ENCODE results near the gene SNAI3.

The SNAI3 gene

DNA sequence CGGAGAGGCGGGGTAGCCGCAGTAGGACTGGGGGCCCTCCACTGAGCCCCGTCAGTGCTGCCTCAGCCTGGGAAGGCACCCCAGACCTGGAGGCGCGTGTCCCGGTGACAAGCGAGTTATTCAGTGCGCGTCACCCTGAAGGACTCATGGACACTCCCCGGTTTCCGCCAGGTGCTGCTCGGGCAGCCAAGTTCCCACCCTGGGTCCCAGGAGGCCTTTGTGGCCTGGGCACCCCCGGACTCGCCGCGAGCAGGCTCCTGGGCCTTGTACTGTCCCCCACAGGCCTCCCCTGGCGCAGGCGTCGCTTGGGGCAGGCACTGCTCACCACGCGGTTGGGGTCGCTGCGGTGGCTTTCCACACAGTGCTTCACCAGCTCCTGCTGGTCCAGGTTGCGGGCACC lies 12.3 kb upstream of the SNAI3 start:
- Histone ChIP-seq H3K9ac (ENCODE audit: low read length) (no peak overlapping the region), H3K4me1 (ENCODE audit: control insufficient read depth, insufficient read depth, low read length) (no peaks in the 10 kb centered on the region), H3K4me3 (ENCODE audit: low read length) (no peak overlapping the region), H3K27me3 (ENCODE audit: control insufficient read depth, insufficient read depth, low read length) (no peaks in the 10 kb centered on the region), H3K36me3 (ENCODE audit: control insufficient read depth, insufficient read depth, low read length) (peaks cover 21% of the 10 kb centered on the region), H3K27ac (ENCODE audit: low read depth, low read length) (no peak overlapping the region)

DNA sequence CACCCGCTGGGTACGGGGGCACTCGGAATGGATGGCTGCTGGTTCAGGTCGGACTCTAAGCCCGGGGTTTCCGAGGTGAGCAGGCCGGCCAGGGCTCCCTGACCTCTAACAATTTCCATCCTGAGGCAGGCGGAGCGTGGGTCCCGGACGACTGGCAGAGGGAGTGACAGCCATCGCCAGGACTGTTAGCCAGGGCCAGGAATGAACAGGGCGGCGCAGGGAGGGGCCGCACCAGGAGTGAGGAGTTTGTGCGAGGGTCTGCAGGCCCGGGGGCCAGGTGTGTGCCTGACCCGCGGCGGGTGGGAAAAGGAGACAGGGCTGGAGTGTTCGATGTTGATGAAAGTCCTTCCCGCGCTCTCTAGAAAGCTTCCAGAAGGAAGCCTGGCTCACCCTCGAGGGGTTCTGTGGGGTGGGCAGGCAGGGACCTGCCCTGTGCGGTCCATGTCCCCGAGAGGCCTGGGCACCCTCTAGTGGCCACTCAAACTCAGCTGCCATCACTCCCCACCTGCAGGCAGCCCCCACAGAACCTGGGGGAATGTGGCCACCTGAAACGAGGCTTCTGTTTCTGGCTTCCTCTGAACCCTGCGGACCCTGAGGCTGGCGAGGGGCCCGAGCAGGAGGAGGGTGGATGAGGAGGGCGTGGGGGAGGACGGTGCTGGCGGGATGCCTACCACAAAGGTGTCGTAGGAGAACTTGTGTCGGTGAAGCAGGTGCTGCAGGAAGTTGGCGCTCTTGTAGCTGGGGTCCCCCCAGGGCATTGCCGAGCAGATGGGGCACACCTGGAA lies 11.7 kb upstream of the SNAI3 start:
- Histone ChIP-seq H3K36me3 (ENCODE audit: control insufficient read depth, insufficient read depth, low read length) (peaks cover 21% of the 10 kb centered on the region), H3K27me3 (ENCODE audit: control insufficient read depth, insufficient read depth, low read length) (no peaks in the 10 kb centered on the region), H3K9ac (ENCODE audit: low read length) (no peak overlapping the region), H3K27ac (ENCODE audit: low read depth, low read length) (no peak overlapping the region), H3K4me3 (ENCODE audit: low read length) (no peak overlapping the region), H3K4me1 (ENCODE audit: control insufficient read depth, insufficient read depth, low read length) (no peaks in the 10 kb centered on the region)

DNA sequence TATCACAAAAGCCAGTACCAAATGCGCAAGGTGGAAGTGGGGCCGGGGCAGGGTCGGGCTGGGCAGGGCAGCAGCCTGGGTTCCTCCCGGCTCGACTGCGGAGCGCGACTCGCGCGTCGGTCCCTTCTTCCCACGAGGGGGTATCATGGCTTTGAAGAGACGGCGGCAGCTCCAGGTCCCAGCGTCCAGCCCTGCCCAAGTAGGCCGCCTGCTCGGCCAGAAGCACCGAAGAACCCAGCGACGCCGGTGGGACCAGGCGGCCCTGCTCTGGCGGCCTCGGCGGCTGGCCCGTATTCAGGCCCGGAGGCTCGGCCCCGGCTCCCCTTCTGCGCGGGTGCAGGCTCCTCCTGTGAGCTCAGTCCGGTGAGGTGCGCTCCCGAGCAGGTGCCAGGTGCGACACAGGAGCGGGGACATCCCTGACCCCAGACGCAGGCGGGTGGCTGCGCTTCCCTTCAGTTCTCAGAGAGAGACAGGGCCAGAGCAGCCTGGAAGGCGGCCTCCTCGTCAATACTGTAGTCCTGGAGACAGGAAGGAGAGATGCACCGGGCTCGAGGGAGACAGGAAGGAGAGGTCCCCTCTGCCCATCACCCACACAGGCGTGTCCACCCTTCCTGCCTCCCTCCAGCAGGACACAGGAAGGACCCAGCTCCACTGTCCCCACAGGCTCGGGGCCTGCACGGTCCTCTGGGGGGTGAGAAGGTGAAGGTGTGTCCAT lies 11.0 kb upstream of the SNAI3 start:
- H3K4me3 ChIP-seq (ENCODE audit: low read length): no peak overlapping the region
- no peak overlapping the region for H3K27ac ChIP-seq (ENCODE audit: low read depth, low read length)
- H3K27me3 ChIP-seq (ENCODE audit: control insufficient read depth, insufficient read depth, low read length): no peaks in the 10 kb centered on the region
- H3K9ac ChIP-seq (ENCODE audit: low read length): no peak overlapping the region
- H3K36me3 ChIP-seq (ENCODE audit: control insufficient read depth, insufficient read depth, low read length): peaks cover 21% of the 10 kb centered on the region
- H3K4me1 ChIP-seq (ENCODE audit: control insufficient read depth, insufficient read depth, low read length): no peaks in the 10 kb centered on the region

DNA sequence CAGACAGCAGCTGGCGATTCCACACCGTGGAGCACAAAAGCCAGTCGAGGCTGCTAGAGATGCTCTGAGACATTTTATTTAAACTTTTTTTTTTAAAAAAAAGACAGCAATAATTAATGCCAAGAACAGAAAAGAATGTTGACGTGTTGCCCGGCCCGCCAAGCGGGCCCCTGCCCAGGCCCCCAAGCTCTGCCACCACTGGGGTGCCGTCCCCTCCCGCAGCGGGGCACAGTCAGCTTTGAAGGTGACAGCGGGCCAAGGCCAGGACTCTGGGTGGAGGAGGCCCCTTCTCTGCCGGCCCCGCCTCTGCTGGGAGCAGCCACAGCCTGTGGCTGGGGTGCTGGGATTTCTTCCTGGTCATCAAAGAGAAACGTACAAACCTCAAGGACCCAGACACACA lies 10.1 kb upstream of the SNAI3 start:
- Histone ChIP-seq H3K36me3 (ENCODE audit: control insufficient read depth, insufficient read depth, low read length) (peaks cover 21% of the 10 kb centered on the region), H3K4me1 (ENCODE audit: control insufficient read depth, insufficient read depth, low read length) (no peaks in the 10 kb centered on the region), H3K27ac (ENCODE audit: low read depth, low read length) (no peak overlapping the region), H3K27me3 (ENCODE audit: control insufficient read depth, insufficient read depth, low read length) (no peaks in the 10 kb centered on the region), H3K9ac (ENCODE audit: low read length) (no peak overlapping the region), H3K4me3 (ENCODE audit: low read length) (no peak overlapping the region)

DNA sequence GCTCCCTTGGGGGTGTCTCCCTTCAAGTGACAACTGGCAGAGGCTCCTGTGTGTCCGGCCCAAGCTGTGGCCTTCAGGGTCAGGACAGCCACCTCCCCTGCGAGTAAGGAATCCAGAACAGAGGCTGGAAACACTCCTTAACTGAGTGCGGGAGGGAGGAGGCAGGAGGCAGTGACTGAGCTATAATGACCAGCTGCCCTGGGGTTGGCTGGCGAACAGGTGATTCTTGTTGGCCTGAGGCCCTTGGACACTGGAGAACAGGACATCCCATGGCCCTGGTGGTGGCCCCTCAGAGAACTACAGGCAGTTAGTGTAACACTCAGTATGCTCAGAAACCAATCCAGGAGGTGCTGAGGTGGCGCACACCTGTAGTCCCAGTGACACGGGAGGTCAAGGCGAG lies 9.4 kb upstream of the SNAI3 start:
- no peak overlapping the region for H3K4me3 ChIP-seq (ENCODE audit: low read length)
- no peaks in the 10 kb centered on the region for H3K27me3 ChIP-seq (ENCODE audit: control insufficient read depth, insufficient read depth, low read length)
- no peaks in the 10 kb centered on the region for H3K4me1 ChIP-seq (ENCODE audit: control insufficient read depth, insufficient read depth, low read length)
- H3K36me3 ChIP-seq (ENCODE audit: control insufficient read depth, insufficient read depth, low read length): peaks cover 21% of the 10 kb centered on the region
- H3K9ac ChIP-seq (ENCODE audit: low read length): no peak overlapping the region
- no peak overlapping the region for H3K27ac ChIP-seq (ENCODE audit: low read depth, low read length)

DNA sequence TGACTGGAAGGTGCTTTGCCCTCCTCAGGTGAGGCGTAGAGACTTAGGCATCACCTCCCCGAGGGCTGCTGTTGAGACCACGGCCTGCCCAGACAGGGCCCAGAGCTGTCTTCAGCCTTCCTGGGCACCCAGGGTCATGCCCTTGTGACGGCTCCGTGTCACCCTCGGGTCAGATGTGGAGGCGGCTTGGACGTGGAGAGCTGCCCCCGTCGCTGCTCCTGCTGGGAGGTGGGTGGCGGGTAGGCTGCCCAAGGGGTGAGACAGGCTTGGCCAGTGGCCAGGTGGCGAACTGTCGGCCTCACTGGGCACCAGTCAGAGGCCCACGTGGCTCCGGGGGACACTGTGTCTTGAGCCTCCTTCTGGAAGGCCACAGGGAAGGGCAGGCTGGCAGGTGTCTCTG lies 8.9 kb upstream of the SNAI3 start:
- Histone ChIP-seq H3K4me3 (ENCODE audit: low read length) (no peak overlapping the region), H3K9ac (ENCODE audit: low read length) (no peak overlapping the region), H3K36me3 (ENCODE audit: control insufficient read depth, insufficient read depth, low read length) (peaks cover 21% of the 10 kb centered on the region), H3K4me1 (ENCODE audit: control insufficient read depth, insufficient read depth, low read length) (no peaks in the 10 kb centered on the region), H3K27me3 (ENCODE audit: control insufficient read depth, insufficient read depth, low read length) (no peaks in the 10 kb centered on the region), H3K27ac (ENCODE audit: low read depth, low read length) (no peak overlapping the region)

DNA sequence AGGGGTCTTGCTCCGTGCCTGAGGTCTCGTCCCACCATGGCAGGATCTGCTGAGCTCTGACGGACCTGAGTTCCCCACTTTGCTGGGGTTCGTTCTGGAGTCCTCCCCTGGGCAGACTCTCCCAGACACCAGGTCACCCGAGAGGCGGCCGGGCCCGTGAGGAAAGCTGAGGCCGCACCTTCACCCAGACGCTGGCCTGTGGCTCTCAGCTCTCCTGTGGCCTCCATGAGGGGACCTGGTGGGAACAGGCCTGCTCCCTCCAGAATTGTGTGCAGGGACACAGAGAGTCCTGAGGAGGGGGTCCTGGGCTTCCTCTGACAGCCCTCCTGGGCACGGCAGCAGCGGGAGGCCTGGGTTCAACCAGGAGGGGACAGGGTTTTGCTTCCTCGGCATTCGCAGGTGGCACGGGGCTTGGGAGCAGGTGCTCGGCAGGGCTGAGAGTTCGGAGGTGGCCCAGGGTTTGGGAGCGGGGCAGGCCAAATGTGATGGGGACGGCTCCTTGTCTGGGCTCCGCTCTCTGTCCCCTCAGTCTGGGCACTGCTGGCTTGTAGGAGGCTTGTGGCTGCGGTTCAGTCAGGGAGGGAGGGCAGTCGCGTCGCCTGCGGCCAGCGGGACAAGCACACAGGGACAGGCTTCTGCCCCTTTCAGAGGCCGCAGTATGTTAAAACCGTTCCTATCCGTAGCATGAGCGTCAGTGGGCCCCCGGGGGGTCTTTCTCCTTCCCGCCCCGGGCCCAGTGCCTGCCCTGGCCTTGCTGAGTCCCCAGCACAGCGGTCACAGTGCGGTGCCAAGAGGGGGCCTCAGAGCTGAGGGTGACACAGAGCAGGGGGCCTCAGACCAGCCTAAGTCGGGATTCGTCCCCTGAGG lies 8.1 kb upstream of the SNAI3 start:
- H3K4me3 ChIP-seq (ENCODE audit: low read length): no peak overlapping the region
- H3K27ac ChIP-seq (ENCODE audit: low read depth, low read length): no peak overlapping the region
- H3K27me3 ChIP-seq (ENCODE audit: control insufficient read depth, insufficient read depth, low read length): no peaks in the 10 kb centered on the region
- peaks cover 18% of the 10 kb centered on the region for H3K36me3 ChIP-seq (ENCODE audit: control insufficient read depth, insufficient read depth, low read length)
- H3K4me1 ChIP-seq (ENCODE audit: control insufficient read depth, insufficient read depth, low read length): no peaks in the 10 kb centered on the region
- no peak overlapping the region for H3K9ac ChIP-seq (ENCODE audit: low read length)

DNA sequence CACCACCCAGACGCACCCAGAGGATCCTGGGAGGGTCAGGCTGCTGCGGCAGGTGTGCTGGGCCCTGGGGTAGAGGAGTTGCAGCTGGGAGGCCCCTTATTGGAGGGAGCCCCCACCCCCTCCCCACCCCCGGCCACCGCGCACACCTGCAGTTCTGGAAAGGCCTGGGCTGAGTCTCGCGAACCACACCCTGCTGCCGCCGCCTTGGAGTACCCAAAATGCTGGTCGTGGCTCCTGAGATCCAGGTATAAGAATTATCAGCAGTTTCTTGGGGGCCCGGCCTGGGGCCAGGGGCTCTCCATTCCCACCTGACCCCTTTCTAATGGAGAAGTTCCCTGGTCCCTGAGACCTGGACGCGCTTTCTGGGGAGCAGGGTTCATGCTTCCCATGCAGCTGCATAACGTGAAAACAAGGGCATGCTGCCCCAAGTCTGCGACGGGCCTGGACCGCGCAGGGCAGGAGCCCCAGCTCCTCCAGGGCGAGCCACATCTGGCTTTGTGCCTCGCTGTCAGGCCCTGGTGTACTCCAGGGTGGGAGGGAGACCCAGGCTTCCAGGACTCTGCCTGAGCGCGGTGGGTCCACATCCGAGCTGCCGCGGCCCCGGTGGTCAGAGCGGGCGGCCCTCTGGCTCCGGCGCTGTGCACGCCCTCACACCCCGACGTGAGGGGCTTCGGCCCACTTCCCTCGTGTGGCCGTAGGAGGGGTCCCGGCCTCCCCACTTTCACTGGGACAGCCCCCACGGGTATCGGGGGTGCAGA lies 7.3 kb upstream of the SNAI3 start:
- Histone ChIP-seq H3K4me1 (ENCODE audit: control insufficient read depth, insufficient read depth, low read length) (no peaks in the 10 kb centered on the region), H3K9ac (ENCODE audit: low read length) (no peak overlapping the region), H3K4me3 (ENCODE audit: low read length) (no peak overlapping the region), H3K27me3 (ENCODE audit: control insufficient read depth, insufficient read depth, low read length) (peaks cover 3% of the 10 kb centered on the region), H3K27ac (ENCODE audit: low read depth, low read length) (no peak overlapping the region), H3K36me3 (ENCODE audit: control insufficient read depth, insufficient read depth, low read length) (peaks cover 11% of the 10 kb centered on the region)

DNA sequence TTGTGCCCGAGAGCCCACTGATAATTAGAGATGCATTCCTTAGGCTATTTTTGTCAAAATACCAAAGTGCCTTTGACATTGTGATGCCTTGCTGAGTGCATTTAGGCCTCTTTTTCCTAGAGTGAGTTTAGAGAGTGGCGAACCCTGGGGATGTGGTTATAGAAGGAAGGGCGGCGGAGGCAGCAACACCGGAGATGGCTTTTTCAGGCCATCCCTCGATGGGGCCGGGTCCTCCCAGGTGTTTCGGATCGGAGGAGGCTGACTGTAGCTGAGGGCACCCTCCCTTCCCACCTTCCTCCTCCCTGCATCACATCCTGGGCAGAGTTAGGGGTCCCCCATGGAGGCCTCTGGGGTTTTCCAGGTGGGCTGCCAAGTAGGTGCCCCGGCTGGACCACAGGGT lies 6.6 kb upstream of the SNAI3 start:
- Histone ChIP-seq H3K27me3 (ENCODE audit: control insufficient read depth, insufficient read depth, low read length) (peaks cover 9% of the 10 kb centered on the region), H3K27ac (ENCODE audit: low read depth, low read length) (no peak overlapping the region)

DNA sequence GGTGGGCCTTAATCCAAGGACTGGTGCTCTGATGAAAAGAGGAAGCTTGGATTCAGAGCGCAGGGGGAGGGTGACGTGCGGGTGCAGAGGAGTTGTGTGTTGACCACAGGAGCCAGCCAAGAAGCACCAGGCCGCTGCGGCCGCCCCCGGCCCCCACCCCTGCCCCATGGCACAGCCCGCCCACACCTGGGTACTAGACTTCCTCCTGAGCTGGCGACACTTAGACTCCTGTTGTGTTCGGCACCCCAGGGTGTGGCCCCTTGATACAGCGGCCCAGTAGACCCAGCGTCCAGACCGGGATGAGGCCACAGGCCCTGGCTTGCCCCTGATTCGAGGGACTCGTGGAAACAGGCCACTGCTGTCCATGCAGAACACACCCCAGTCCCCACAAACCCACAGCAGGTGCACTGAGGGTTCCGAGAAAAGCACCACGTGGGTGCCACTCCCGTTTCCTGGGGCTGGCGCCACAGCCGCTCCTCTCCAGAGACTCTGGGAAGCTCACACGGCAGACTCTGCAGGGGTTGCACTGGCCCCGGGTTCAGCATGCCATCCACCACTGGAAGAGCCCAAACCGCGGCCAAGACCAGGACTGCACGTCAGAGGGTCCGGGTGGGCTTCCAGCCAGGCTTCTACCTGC lies 5.7 kb upstream of the SNAI3 start:
- Histone ChIP-seq H3K27ac (ENCODE audit: low read depth, low read length) (no peak overlapping the region), H3K4me1 (ENCODE audit: control insufficient read depth, insufficient read depth, low read length) (no peaks in the 10 kb centered on the region), H3K9ac (ENCODE audit: low read length) (no peak overlapping the region), H3K36me3 (ENCODE audit: control insufficient read depth, insufficient read depth, low read length) (no peaks in the 10 kb centered on the region), H3K27me3 (ENCODE audit: control insufficient read depth, insufficient read depth, low read length) (peaks cover 9% of the 10 kb centered on the region), H3K4me3 (ENCODE audit: low read length) (no peak overlapping the region)

More for the DNA sequence above, 6.6 kb upstream of the SNAI3 start:
- H3K36me3 ChIP-seq (ENCODE audit: control insufficient read depth, insufficient read depth, low read length): peaks cover 6% of the 10 kb centered on the region
- H3K4me3 ChIP-seq (ENCODE audit: low read length): no peak overlapping the region
- no peaks in the 10 kb centered on the region for H3K4me1 ChIP-seq (ENCODE audit: control insufficient read depth, insufficient read depth, low read length)
- H3K9ac ChIP-seq (ENCODE audit: low read length): no peak overlapping the region

DNA sequence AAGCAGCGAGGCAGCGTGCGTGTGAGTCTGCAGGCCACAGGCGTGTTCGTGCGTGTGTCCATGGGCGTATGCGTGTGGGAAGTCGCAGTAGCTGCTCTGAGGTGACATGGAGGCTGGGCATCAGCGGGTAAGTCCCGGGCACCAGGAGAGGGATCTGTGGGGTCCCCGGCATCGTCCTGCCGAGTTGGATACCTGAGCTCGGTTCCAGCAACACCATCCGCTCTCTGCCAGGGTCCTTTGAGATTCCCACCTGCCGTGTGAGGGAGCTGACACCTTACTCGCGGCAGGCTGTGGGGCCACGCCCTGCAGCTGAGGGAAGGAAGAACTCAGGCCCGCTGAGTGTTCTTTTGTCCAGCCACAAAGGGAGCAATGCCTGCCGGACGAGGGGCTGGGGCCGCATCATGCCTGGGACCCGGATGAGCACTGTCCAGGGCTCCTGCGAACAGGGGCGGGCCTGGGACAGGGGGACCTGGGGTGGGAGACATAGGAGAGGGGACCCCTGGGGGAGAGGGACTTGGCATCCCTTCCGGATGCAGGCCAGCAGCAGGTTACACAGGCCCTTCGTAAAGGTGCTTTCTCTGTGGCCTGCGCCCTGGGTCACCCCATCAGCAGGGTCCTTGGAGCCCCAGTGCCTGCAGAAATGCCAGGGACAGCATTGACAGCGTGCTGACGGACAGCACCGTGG lies 5.0 kb upstream of the SNAI3 start:
- H3K36me3 ChIP-seq (ENCODE audit: control insufficient read depth, insufficient read depth, low read length): no peaks in the 10 kb centered on the region
- no peak overlapping the region for H3K4me3 ChIP-seq (ENCODE audit: low read length)
- H3K27me3 ChIP-seq (ENCODE audit: control insufficient read depth, insufficient read depth, low read length): peaks cover 11% of the 10 kb centered on the region
- no peak overlapping the region for H3K27ac ChIP-seq (ENCODE audit: low read depth, low read length)
- H3K4me1 ChIP-seq (ENCODE audit: control insufficient read depth, insufficient read depth, low read length): no peaks in the 10 kb centered on the region
- no peak overlapping the region for H3K9ac ChIP-seq (ENCODE audit: low read length)
